Measurements from ENCODE around the gene ZMYND15. TPM values are rescaled to one million over a fixed set of nuclear protein-coding genes. Genes with fewer than 3 reads are reported as not detected.

Gene ZMYND15
- total and polyA plus RNA-seq, 2 of the 13 experiments (the other 11 are each of a cell fraction or from before 2014, with no cell fraction given), result 0.24 to 2.7 TPM

- TF ChIP-seq ZNF556 (CRISPR knock-in tag; IDR thresholded peaks at IDR 0.05; ENCODE audit: borderline replicate concordance), result no peak; the same call in 1 of the 2 replicates
- peak; percentile 24; the same call in 1 of the 2 replicates for TF ChIP-seq MEIS1 (CRISPR knock-in tag; IDR thresholded peaks at IDR 0.05; ENCODE audit: borderline replicate concordance)
- TF ChIP-seq TAF15 (IDR thresholded peaks at IDR 0.05; ENCODE audit: low read depth, low read length, poor library complexity, severe bottlenecking), result peak; percentile 66
- no peak for TF ChIP-seq ZSCAN22 (CRISPR knock-in tag; IDR thresholded peaks at IDR 0.05)
- TF ChIP-seq KAT8 (CRISPR knock-in tag; IDR thresholded peaks at IDR 0.05), result no peak
- no peak for TF ChIP-seq ZNF558 (CRISPR knock-in tag; IDR thresholded peaks at IDR 0.05; ENCODE audit: borderline replicate concordance)
- no peak for TF ChIP-seq ZNF282 (IDR thresholded peaks at IDR 0.05; ENCODE audit: partially characterized antibody)
- TF ChIP-seq ZNF431 (CRISPR knock-in tag; IDR thresholded peaks at IDR 0.05; ENCODE audit: borderline replicate concordance, low read depth), result 0 out of 2 replicates have a peak, but pooled peaks have one; percentile 37
- peak; percentile 73 for TF ChIP-seq TFE3 (CRISPR knock-in tag; IDR thresholded peaks at IDR 0.05)
- no peak for TF ChIP-seq SETDB1 (CRISPR knock-in tag; IDR thresholded peaks at IDR 0.05; ENCODE audit: borderline replicate concordance)
- TF ChIP-seq ZNF234 (CRISPR knock-in tag; conservative IDR thresholded peaks at IDR 0.05), result no peak
- no peak for TF ChIP-seq ZNF878 (CRISPR knock-in tag; IDR thresholded peaks at IDR 0.05)
- TF ChIP-seq MAF1 (CRISPR knock-in tag; IDR thresholded peaks at IDR 0.05; ENCODE audit: borderline replicate concordance), result no peak
- peak; percentile 25 to 65; a peak in 2 of 4 replicates for TF ChIP-seq KLF16 (CRISPR knock-in tag; IDR thresholded peaks at IDR 0.05)
- TF ChIP-seq POLR2G (IDR thresholded peaks at IDR 0.05; ENCODE audit: low read depth, low read length), result peak; percentile 94
- TF ChIP-seq TFDP2 (CRISPR knock-in tag; IDR thresholded peaks at IDR 0.05), result peak; percentile 67
- TF ChIP-seq PRDM15 (CRISPR knock-in tag; IDR thresholded peaks at IDR 0.05), result peak; percentile 56
- no peak for TF ChIP-seq IRX3 (CRISPR knock-in tag; IDR thresholded peaks at IDR 0.05; ENCODE audit: borderline replicate concordance, low read depth)
- TF ChIP-seq MTERF4 (CRISPR knock-in tag; IDR thresholded peaks at IDR 0.05), result no peak
Measured at GRCh38 chr17:4788807-4789700, 49.4 kb downstream of the ZMYND15 start, which contains the start of gene GLTPD2 (continued).
